ENCODE results near the gene CD2BP2.
A peak's percentile ranks its signal among the peaks of the same experiment; 100 is the strongest.
"Not testable (repeated sequence)": the region's sequence is repeated elsewhere in the genome, so short reads cannot be mapped to it uniquely, and the experiment has no call there.

CD2BP2 gene

DNA sequence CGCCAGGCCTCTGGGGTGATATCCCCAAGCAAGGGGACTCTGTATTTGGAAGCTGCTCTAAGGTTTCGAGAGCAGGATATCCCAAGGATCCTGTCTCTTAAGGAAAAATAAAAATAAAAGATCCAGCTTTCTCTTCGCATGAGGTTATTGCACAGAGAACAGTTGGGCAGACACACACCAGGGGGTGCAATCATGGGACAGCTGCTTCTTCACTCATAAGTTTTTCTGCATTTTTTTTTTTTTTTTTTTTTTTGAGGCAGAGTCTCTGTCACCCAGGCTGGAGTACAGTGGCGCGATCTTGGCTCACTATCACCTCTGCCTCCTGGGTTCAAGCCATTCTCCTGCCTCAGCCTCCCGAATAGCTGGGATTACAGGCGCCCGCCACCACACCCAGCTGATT is 13.1 kb downstream of the CD2BP2 start:
- DNase-seq, result not testable (repeated sequence)

DNA sequence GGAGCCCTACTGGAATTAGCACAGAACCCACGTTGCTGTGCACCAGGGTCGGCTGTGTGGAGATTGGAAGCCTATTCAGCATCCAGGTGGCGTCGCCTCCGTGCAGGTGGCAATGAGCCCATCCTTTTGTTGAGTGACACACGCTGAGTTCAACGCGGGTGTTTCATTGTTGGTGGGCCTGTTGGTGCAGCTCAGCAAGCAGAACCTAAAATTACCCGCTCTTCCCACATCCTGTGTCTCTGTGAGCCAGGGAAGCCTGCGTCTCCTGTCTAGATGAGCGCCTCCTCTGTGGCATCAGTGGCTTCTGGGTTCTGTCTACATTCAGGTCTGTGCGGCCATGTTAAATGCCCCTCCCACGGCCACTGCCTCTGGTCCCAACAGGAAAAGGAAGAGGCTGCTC is 14.5 kb downstream of the CD2BP2 start:
- no peak for DNase-seq

DNA sequence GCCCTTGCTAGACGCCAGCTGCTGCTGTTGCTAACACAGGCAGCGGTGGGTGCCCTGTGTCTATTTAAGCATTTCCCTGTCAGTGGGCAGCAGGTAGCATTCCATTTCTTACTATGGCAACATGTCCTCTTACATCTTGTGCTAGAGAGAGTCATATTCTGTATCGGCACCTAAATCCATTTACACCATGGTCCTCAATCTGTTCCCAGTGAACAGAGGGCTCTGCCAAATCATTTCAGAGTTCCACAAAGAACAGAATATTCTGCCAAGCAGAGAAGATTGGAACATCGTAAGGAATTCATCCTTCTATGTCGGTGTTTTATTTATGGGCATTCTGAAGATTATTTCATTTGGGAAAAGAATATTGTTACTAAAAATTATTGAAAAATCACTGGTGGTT is 16.4 kb downstream of the CD2BP2 start:
- not testable (repeated sequence) for DNase-seq

DNA sequence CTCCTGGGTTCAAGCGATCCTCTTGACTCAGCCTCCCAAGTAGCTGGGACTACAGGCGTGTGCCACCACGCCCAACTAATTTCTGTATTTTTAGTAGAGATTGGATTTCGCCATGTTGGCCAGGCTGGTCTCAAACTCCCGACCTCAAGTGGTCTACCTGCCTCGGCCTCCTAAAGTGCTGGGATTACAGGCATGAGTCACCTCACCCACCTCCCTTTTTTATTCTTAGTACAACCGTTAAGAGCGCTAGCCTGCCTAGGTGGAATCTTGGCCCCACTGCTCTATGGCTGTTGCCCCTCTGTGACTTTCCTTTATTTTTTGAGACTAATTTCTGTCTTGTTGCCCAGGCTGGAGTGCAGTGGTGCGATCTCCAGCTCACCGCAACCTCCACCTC is 17.1 kb downstream of the CD2BP2 start:
- DNase-seq, result not testable (repeated sequence)

DNA sequence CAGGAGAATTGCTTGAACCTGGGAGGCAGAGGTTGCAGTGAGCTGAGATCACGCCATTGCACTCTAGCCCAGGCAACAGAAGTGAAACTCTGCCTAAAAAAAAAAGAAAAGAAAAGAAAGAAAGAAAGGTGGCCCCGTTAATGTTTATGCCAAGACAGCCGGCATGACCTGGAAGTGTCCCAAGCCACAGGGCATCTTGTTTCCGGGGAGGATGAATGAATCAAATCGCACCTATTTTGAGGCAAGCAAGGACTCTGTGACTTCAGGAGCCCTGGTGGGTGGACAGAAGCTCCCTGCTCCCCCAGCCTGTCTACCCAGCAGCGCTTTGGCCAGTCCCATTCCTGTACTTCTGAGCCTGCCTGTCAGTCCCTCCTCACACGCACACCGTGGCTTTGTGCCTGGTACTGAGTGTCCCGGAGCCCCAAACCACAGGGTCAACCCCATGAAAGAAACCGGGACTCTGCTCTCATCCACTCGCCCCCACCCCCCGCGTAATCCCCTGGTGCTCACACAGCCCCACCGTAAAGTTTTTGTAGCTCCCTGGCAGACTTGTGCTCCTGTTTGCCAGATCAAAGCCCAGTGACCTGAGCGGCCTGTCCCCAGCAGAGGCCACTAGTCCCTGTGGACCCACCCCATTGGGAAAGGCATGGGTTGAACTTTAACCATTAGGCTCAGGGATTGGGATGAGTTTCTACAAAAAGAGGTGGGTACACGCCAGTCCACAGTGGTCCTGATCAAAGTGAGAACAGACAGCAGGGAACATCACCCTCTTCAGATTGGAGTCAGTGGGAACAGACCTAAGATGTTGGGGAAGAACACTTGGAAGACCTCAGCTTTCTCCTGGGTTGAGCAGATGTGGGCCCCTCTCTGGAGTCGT is 19.3 kb downstream of the CD2BP2 start:
- DNase-seq, result peak in 1 of 3 donors; percentile 17

DNA sequence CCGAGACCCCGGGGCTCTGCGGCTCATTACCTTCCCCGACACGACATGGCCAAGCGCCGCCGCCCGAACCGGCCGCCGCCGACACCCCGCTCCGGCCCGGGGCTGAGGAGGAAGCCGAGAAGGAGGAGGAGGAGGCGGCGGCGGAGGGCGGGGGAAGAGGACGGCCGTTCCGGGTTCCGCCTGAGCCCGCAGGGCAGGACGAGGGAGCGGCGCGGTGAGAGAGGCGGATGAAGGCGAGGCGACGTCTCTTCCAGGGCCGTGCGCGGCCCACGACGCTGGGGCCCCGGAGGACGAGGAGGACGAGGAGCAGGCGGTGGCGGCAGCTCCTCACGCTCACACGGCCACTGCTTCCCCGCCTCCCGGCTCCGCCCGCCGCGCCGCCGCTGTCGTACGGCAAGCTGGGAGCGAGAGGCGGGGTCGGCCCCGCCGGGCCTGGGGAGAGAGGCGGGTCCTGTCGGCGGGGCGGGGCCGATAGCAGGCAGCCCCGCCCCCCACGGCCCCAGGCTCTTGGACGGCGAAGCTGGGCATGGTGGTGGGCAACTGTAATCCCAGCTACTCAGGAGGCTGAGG is 20.0 kb downstream of the CD2BP2 start:
- DNase-seq, result peak; percentile 80 to 93 (median 84)

DNA sequence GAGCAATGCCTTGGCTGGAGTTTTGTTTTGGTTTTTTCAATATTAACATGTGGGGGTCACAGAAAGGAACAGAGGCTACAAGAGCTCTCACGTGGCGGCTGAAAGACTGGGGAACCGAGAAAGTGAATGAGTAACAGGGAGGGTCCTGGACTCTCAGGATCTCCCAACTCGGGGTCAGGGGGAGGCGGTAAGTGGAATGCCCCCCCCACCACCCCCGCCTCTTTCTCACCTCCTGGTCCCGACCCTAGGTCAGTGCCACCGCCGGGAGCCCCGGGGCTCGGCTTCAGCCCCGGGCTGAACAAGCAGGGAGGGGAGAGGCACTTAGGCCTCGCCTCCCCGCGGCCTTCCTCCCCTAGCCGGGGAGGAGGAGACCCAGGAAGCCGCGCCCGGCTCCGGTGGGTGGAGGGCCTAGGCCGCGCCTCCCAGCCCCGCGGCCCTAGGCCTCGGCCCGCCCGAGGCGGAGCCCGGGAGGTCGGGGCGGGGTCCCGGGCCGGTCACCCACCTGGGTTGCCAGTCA is 20.6 kb downstream of the CD2BP2 start:
- peak; percentile 86 to 95 (median 87) for DNase-seq

DNA sequence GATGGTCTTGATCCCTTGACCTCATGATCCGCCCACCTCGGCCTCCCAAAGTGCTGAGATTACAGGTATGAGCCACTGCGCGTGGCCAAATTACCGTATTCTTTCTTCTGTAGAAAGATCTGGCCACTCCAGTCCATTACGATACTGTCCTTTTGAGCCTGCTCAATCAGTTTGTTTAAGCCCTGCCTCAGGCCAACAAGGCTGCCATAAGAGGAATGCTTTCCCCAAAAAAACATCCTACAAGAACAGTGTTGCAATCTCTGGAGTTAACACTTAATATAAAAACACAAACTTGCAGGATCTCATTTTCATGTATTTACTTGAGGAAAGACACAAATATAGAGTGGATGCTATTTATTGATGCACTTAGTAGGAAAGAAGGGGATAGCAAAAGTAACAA is 30.9 kb downstream of the CD2BP2 start:
- not testable (repeated sequence) for DNase-seq

DNA sequence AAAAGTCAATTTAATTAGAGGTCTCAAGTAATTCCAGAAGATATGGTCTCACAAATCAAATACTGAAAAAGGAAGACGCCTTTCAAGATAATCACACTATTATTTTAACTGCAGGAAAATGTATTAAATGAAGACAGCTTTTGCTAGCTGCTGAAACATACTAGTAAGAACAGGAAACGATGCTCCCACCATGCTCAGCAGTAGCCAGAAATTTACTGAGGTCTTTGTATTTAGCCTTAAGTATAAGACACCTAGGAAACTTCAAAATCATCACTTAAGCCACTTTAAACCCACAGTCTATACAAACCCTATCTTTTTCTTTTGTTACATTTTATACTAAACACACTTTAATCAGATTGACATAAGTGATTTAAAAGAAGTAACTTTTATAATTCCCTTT is 36.5 kb downstream of the CD2BP2 start:
- DNase-seq, result not testable (repeated sequence)

DNA sequence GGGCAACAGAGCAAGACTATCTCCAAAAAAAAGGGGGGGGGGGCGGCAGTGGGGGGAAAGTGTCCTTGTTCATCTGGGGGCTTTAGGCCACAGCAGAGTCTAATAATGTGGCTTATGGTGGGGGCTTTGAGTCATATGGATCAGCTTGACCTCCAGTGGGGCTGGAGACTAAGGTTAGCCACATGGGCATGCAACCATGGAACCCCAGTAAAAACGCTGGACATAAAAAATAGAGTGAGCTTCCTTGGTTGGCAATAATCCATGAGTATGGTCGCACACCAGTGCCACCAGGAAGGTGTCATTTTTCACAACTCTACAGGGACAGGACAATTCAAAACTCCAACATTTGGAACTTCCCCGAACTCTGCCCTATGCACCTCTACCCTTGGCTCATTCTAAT is 44.2 kb downstream of the CD2BP2 start:
- not testable (repeated sequence) for DNase-seq

DNA sequence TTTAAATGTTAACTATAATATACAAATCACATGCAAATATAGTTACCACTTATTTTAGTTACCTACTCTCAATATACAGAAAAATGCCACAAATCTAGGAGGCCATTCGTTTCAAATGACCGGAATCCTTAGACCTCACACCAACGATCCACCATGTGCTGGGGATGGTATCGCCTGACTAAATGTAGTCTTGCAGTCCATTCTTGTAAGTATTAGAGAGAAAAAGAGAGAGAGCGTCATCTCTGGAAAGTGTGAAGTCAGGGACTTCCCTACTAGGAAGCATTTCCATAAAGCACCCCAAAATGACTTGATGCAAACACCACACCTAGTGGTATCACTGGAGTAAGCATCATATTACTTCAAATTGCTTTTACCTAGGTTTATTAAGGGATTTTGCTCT is 45.9 kb downstream of the CD2BP2 start:
- peak in 1 of 3 donors; percentile 1 for DNase-seq

All from suppressor macrophage treated with lipopolysaccharide for 1 hour (primary cell).